OCI-LY1 (cell line): ENCODE data around the gene GNG7.

Experiments
- H2AFZ ChIP-seq: fragments of 200-600 bp; sonication (generic), shearing (Covaris generic); 2 replicates; pipeline ENCODE4 v1.6.0; 2014; ENCODE audit warnings: antibody characterized with exemption, mild to moderate bottlenecking, low read length
- H3F3A ChIP-seq: fragments of 200-600 bp; sonication (generic), shearing (Covaris generic); 2 replicates; pipeline ENCODE4 v1.6.0; 2014; ENCODE audit warnings: mild to moderate bottlenecking, antibody characterized with exemption, low read length, moderate library complexity; ENCODE audit not compliant: insufficient read depth
- H3K27ac ChIP-seq: fragments of 200-600 bp; sonication (generic); 2 replicates; pipeline ENCODE4 v1.5.1; 2014; ENCODE audit warnings: low read length, mixed run types, mild to moderate bottlenecking, low read depth; ENCODE audit not compliant: poor library complexity, severe bottlenecking
- H3K27me3 ChIP-seq: fragments of 200-600 bp; sonication (generic); 2 replicates; pipeline ENCODE4 v1.6.0; 2014; ENCODE audit warnings: antibody characterized with exemption, mild to moderate bottlenecking, low read length, moderate library complexity; ENCODE audit not compliant: insufficient read depth
- H3K36me3 ChIP-seq: fragments of 200-600 bp; sonication (generic); 2 replicates; pipeline ENCODE4 v1.6.1; 2014; ENCODE audit warnings: mild to moderate bottlenecking, antibody characterized with exemption, low read length, moderate library complexity, mixed read lengths; ENCODE audit not compliant: insufficient read depth
- H3K4me1 ChIP-seq: fragments of 200-600 bp; sonication (generic); 2 replicates; pipeline ENCODE4 v1.5.1; 2014; ENCODE audit warnings: mild to moderate bottlenecking, low read length, moderate library complexity; ENCODE audit not compliant: insufficient read depth, severe bottlenecking
- H3K4me2 ChIP-seq: fragments of 200-600 bp; sonication (generic), shearing (Covaris generic); 2 replicates; pipeline ENCODE4 v1.6.1; 2014; ENCODE audit warnings: low read length
- H3K4me3 ChIP-seq: fragments of 200-600 bp; sonication (generic); 2 replicates; pipeline ENCODE4 v1.5.1; 2014; ENCODE audit warnings: low read length, low read depth, mild to moderate bottlenecking, mixed read lengths; ENCODE audit not compliant: poor library complexity, severe bottlenecking
- H3K79me2 ChIP-seq: fragments of 200-600 bp; shearing (Covaris generic); 2 replicates; pipeline ENCODE4 v1.6.1; 2016; ENCODE audit warnings: mixed run types, low read length, mixed read lengths; ENCODE audit not compliant: insufficient read depth
- H3K9ac ChIP-seq: fragments of 200-600 bp; sonication (generic), shearing (Covaris generic); 2 replicates; pipeline ENCODE4 v1.6.1; 2014; ENCODE audit warnings: mild to moderate bottlenecking, low read length, mixed read lengths
- H3K9me2 ChIP-seq: fragments of 200-600 bp; sonication (generic), shearing (Covaris generic); 2 replicates; pipeline ENCODE4 v1.6.1; 2014; ENCODE audit warnings: low read depth, mild to moderate bottlenecking, low read length, mixed read lengths
- H3K9me3 ChIP-seq: fragments of 200-600 bp; shearing (Covaris generic); 2 replicates; pipeline ENCODE4 v1.6.1; 2014; ENCODE audit warnings: low read length, mixed read lengths
- H4K20me1 ChIP-seq: fragments of 200-600 bp; sonication (generic), shearing (Covaris generic); 2 replicates; pipeline ENCODE4 v1.6.0; 2016; ENCODE audit warnings: mild to moderate bottlenecking, low read length; ENCODE audit not compliant: insufficient read depth
- EZH2 ChIP-seq: fragments of 200-600 bp; sonication (generic), shearing (Covaris generic); IDR thresholded peaks from 2 replicates; pipeline ENCODE4 v1.8.0; 2017; ENCODE audit warnings: borderline replicate concordance, mixed run types, mild to moderate bottlenecking, antibody characterized with exemption, low read length, moderate library complexity, mixed read lengths
- TF ChIP-seq, protein P1 (sequence below): fragments of 200-600 bp; sonication (generic), shearing (Covaris generic); IDR thresholded peaks from 2 replicates; pipeline ENCODE4 v1.5.1; 2017; ENCODE audit warnings: mild to moderate bottlenecking, antibody characterized with exemption, low read length, moderate library complexity, mixed read lengths

The GNG7 gene

DNA sequence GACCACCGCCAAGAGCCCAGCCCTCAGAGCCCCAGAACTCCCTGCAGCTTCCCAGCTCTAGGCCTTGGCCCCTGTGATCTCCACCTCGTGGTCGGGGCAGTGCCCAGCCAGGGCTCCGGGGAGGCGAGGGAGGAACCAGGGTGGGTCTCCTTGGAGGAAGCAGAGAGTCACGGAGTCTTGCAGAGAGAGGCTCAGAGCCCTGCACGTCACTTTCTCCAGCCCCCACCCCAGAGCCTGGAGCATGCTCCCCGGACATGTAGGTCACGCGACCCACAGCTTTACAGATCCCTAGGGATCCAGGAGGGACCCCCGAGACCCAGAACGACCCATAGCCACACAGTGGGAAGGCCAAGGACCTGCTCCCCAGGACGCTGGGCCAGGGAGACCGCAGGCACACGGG is 214.7 kb downstream of the GNG7 start:
- Histone ChIP-seq H3K4me3 (no peak overlapping the region), H3K9ac (no peak overlapping the region), H3K27ac (no peak overlapping the region), H3K9me2 (no peaks in the 10 kb centered on the region), H3F3A (no peaks in the 10 kb centered on the region), H3K9me3 (peaks cover 7% of the 10 kb centered on the region), H3K36me3 (no peaks in the 10 kb centered on the region; the same call in 1 of the 2 replicates), H3K4me2 (no peak overlapping the region), H3K79me2 (no peaks in the 10 kb centered on the region), H3K27me3 (peaks cover 9% of the 10 kb centered on the region; the same call in 1 of the 2 replicates), H3K4me1 (peaks cover 26% of the 10 kb centered on the region), H2AFZ (no peak overlapping the region), H4K20me1 (no peaks in the 10 kb centered on the region)
- TF ChIP-seq, protein P1, sequence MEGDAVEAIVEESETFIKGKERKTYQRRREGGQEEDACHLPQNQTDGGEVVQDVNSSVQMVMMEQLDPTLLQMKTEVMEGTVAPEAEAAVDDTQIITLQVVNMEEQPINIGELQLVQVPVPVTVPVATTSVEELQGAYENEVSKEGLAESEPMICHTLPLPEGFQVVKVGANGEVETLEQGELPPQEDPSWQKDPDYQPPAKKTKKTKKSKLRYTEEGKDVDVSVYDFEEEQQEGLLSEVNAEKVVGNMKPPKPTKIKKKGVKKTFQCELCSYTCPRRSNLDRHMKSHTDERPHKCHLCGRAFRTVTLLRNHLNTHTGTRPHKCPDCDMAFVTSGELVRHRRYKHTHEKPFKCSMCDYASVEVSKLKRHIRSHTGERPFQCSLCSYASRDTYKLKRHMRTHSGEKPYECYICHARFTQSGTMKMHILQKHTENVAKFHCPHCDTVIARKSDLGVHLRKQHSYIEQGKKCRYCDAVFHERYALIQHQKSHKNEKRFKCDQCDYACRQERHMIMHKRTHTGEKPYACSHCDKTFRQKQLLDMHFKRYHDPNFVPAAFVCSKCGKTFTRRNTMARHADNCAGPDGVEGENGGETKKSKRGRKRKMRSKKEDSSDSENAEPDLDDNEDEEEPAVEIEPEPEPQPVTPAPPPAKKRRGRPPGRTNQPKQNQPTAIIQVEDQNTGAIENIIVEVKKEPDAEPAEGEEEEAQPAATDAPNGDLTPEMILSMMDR = no peak
- TF ChIP-seq EZH2 = no peak

GRCh38 chr19:2487090-2487489 is 215.4 kb downstream of the GNG7 start:
- TF ChIP-seq EZH2 = no peak
- TF ChIP-seq, protein P1 = no peak
- H3K36me3 ChIP-seq = no peaks in the 10 kb centered on the region; the same call in 1 of the 2 replicates
- peaks cover 9% of the 10 kb centered on the region; the same call in 1 of the 2 replicates for H3K27me3 ChIP-seq
- no peak overlapping the region for H2AFZ ChIP-seq
- H3K9me2 ChIP-seq = no peaks in the 10 kb centered on the region
- no peaks in the 10 kb centered on the region for H3K79me2 ChIP-seq
- H4K20me1 ChIP-seq = no peaks in the 10 kb centered on the region
- H3K4me2 ChIP-seq = no peak overlapping the region
- H3K27ac ChIP-seq = no peak overlapping the region
- no peak overlapping the region for H3K4me3 ChIP-seq
- H3K4me1 ChIP-seq = peaks cover 26% of the 10 kb centered on the region
- H3F3A ChIP-seq = no peaks in the 10 kb centered on the region
- peaks cover 7% of the 10 kb centered on the region for H3K9me3 ChIP-seq
- H3K9ac ChIP-seq = no peak overlapping the region

DNA sequence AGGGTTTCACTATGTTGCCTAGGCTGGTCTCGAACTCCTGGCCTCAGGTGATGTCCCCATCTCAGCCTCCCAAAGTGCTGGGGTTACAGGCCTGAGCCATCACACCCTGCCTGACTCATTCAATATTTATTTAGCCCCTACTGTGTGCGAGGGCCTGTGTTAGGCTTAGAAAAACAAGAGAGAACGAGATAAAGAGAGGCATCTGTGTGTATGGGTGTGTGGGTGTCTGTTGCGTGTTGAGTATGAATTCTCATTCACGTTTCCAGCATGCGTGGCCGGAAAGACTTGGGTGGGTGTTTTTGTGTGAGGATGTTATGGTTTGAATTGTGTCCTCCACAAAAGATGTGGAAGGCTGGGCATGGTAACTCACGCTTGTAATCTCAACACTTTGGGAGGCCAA is 217.1 kb downstream of the GNG7 start:
- Histone ChIP-seq H3K9ac (no peak overlapping the region), H3F3A (no peaks in the 10 kb centered on the region), H3K9me2 (no peaks in the 10 kb centered on the region), H3K4me3 (no peak overlapping the region), H3K4me1 (peaks cover 12% of the 10 kb centered on the region), H3K9me3 (peaks cover 10% of the 10 kb centered on the region), H3K36me3 (no peaks in the 10 kb centered on the region; the same call in 1 of the 2 replicates), H3K79me2 (no peaks in the 10 kb centered on the region), H4K20me1 (no peaks in the 10 kb centered on the region), H3K4me2 (no peak overlapping the region), H3K27ac (no peak overlapping the region), H3K27me3 (peaks cover 9% of the 10 kb centered on the region; the same call in 1 of the 2 replicates), H2AFZ (no peak overlapping the region)
- TF ChIP-seq, protein P1 = no peak
- TF ChIP-seq EZH2 = no peak
